HL-60 (cell line): ENCODE results near the gene METTL25B.

Experiments used
- DNase-seq, 2 experiments: peaks; one replicate each; pipeline ENCODE4 v3.0.0-alpha.2; 2010 to 2020; ENCODE audit warnings: low read depth in 1 of 2, low spot score in 1 of 2
- H3K27ac ChIP-seq: fragments of 250-450 bp; sonication (Bioruptor Pico); replicated peaks from 2 replicates; pipeline ENCODE4 v1.5.1; 2020; ENCODE audit warnings: mild to moderate bottlenecking, moderate library complexity
- H3K27me3 ChIP-seq: fragments of 250-450 bp; sonication (Bioruptor Pico); 2 replicates; pipeline ENCODE4 v1.5.1; 2021; ENCODE audit warnings: mild to moderate bottlenecking, moderate library complexity; ENCODE audit not compliant: insufficient read depth, poor library complexity, severe bottlenecking
- H3K4me3 ChIP-seq: replicated peaks from 2 replicates; pipeline ENCODE4 v1.5.1; 2011; ENCODE audit warnings: mild to moderate bottlenecking, control low read depth, low read length; ENCODE audit not compliant: insufficient read depth
- GABPA ChIP-seq: IDR thresholded peaks from 2 replicates; pipeline ENCODE4 v1.6.1; 2012; ENCODE audit warnings: low read depth
- POLR2AphosphoS5 ChIP-seq: IDR thresholded peaks from 2 replicates; pipeline ENCODE4 v1.6.1; 2012; ENCODE audit warnings: low read depth
- REST ChIP-seq: IDR thresholded peaks from 2 replicates; pipeline ENCODE4 v1.6.1; 2012; ENCODE audit warnings: low read depth; ENCODE audit not compliant: insufficient replicate concordance
- SPI1 ChIP-seq: IDR thresholded peaks from 2 replicates; pipeline ENCODE4 v1.6.1; 2012; ENCODE audit warnings: low read depth, mild to moderate bottlenecking, borderline replicate concordance
- TF ChIP-seq, protein P1 (sequence below): IDR thresholded peaks from one replicate; pipeline ENCODE4 v1.5.1; 2011; ENCODE audit warnings: low read length, control low read depth, inconsistent platforms; ENCODE audit not compliant: insufficient read depth

METTL25B gene

DNA sequence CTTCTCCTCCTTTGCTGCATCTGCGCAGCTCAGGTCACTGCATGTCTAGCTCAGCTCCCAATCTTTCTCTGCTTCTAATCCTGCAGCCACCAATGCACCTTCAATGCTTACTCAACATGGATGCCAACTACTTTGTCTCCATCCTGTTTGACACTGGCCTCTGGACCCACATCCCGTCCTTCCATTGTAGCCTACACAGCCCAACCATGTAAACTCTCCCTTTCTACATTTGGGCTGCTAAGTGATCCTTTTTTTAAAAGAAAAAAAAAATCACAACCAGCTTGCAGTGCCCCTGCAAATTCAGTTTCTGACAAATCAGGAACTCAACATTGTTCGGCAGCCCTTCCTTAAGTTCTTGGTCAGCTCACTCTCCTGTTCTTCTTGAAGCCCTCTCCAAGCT is 13.4 kb upstream of the METTL25B start:
- H3K27ac ChIP-seq, result no peak overlapping the region
- TF ChIP-seq POLR2AphosphoS5 (no peak), REST (no peak), SPI1 (no peak), GABPA (no peak)
- TF ChIP-seq, protein P1, sequence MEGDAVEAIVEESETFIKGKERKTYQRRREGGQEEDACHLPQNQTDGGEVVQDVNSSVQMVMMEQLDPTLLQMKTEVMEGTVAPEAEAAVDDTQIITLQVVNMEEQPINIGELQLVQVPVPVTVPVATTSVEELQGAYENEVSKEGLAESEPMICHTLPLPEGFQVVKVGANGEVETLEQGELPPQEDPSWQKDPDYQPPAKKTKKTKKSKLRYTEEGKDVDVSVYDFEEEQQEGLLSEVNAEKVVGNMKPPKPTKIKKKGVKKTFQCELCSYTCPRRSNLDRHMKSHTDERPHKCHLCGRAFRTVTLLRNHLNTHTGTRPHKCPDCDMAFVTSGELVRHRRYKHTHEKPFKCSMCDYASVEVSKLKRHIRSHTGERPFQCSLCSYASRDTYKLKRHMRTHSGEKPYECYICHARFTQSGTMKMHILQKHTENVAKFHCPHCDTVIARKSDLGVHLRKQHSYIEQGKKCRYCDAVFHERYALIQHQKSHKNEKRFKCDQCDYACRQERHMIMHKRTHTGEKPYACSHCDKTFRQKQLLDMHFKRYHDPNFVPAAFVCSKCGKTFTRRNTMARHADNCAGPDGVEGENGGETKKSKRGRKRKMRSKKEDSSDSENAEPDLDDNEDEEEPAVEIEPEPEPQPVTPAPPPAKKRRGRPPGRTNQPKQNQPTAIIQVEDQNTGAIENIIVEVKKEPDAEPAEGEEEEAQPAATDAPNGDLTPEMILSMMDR, result no peak
- H3K4me3 ChIP-seq, result no peak overlapping the region
- no peak for DNase-seq
- H3K27me3 ChIP-seq, result no peaks in the 10 kb centered on the region

DNA sequence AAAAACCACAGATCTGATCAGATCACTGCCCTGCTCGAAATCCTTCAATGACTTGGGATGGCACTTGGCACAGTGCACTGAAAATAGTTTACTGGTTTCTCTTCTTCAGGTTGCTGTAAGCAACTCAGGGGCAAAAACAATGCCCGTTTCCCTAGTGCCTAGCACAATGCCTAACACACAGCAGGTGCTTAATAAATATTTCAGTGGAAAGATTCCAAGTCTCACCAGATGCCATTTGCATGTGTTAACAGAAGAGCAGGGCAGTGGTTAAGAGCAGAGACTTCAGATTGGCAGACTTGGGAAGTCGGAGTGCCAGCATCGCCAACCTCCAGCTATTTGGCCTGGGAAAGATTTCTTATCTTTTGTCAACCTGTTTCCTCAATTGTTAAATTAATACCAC is 10.9 kb upstream of the METTL25B start:
- H3K27ac ChIP-seq, result no peak overlapping the region
- no peaks in the 10 kb centered on the region for H3K27me3 ChIP-seq
- TF ChIP-seq SPI1, result no peak
- no peak for TF ChIP-seq REST
- no peak for TF ChIP-seq POLR2AphosphoS5
- no peak for TF ChIP-seq GABPA
- TF ChIP-seq, protein P1, result no peak
- DNase-seq, result no peak
- no peak overlapping the region for H3K4me3 ChIP-seq

DNA sequence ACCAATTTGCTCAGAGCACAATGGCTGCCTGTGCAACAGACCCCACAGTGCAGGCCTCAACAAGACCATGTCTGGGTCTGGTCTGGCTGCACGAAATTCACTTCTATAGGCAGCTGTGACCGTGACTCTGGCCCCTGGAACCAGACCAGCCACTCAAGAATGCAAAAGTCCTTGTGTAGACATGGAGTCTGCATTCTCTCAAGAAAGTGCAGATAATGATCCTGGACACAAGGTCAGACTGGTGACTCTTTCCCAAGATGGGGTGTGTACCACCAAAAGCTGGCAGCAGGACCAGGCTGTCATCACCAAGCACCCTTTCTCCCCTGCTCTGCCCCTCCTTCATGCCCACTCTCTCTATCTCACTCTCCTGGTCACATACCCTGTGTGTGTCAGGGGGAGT is 7.1 kb upstream of the METTL25B start:
- TF ChIP-seq, protein P1, result no peak
- TF ChIP-seq REST, result no peak
- H3K4me3 ChIP-seq, result no peak overlapping the region
- H3K27ac ChIP-seq, result no peak overlapping the region
- DNase-seq, result no peak
- no peaks in the 10 kb centered on the region for H3K27me3 ChIP-seq
